GM19455 (cell line): ENCODE measurements around the gene CCDC200.
"Not testable (repeated sequence)": the region's sequence is repeated elsewhere in the genome, so short reads cannot be mapped to it uniquely, and the experiment has no call there.

Source experiments
- ATAC-seq: cut with Tn5 transposase; IDR thresholded peaks from one replicate; pipeline ENCODE4 v1.9.1; 2021; ENCODE audit not compliant: unreplicated experiment

CCDC200 gene

GRCh38 chr17:43216762-43217613 lies 11.4 kb downstream of the CCDC200 start:
- no peak for ATAC-seq

- no peak for ATAC-seq
Measured at GRCh38 chr17:43216369-43216761, 12.1 kb downstream of the CCDC200 start.

GRCh38 chr17:43215341-43215740 lies 13.1 kb downstream of the CCDC200 start:
- no peak for ATAC-seq

- no peak for ATAC-seq
Measured at GRCh38 chr17:43213545-43213944, 14.9 kb downstream of the CCDC200 start.

- no peak for ATAC-seq
Measured at GRCh38 chr17:43212641-43213490, 15.6 kb downstream of the CCDC200 start.

GRCh38 chr17:43211480-43212402 lies 16.7 kb downstream of the CCDC200 start, which contains the start of gene TMEM106A:
TMEM106A (plus strand) TSS chr17:43211875; CDS start chr17:43213042, 1,167 bp downstream.
- peak; percentile 68 for ATAC-seq

GRCh38 chr17:43211123-43211479 lies 17.3 kb downstream of the CCDC200 start:
- ATAC-seq = no peak

GRCh38 chr17:43210576-43210975 lies 17.8 kb downstream of the CCDC200 start:
- no peak for ATAC-seq

- ATAC-seq = not testable (repeated sequence)
Measured at GRCh38 chr17:43203013-43203412, 25.4 kb downstream of the CCDC200 start.

- ATAC-seq = no peak
Measured at GRCh38 chr17:43200127-43200526, 28.3 kb downstream of the CCDC200 start.

GRCh38 chr17:43199633-43200032 lies 28.8 kb downstream of the CCDC200 start:
- no peak for ATAC-seq

GRCh38 chr17:43193251-43193650 lies 35.2 kb downstream of the CCDC200 start:
- ATAC-seq = no peak

GRCh38 chr17:43186656-43187055 lies 41.8 kb downstream of the CCDC200 start:
- not testable (repeated sequence) for ATAC-seq

- ATAC-seq = no peak
Measured at GRCh38 chr17:43183921-43184320, 44.5 kb downstream of the CCDC200 start.

- no peak for ATAC-seq
Measured at GRCh38 chr17:43176119-43176570, 52.3 kb downstream of the CCDC200 start.

- ATAC-seq = no peak
Measured at GRCh38 chr17:43175213-43176118, 53.0 kb downstream of the CCDC200 start.

GRCh38 chr17:43171586-43172487 lies 56.6 kb downstream of the CCDC200 start:
- no peak for ATAC-seq
